HEK293T (cell line): ENCODE results near the gene ANKRD33.

ENCODE experiments used
- FOXA1 ChIP-seq: fragments of 450-650 bp; IDR thresholded peaks from 2 replicates; pipeline ENCODE4 v1.6.1; 2016; ENCODE audit warnings: mild to moderate bottlenecking
- LEF1 ChIP-seq: fragments of 450-650 bp; IDR thresholded peaks from 2 replicates; pipeline ENCODE4 v1.6.1; 2017; ENCODE audit warnings: mild to moderate bottlenecking, borderline replicate concordance
- SUZ12 ChIP-seq: fragments of 450-650 bp; IDR thresholded peaks from 2 replicates; pipeline ENCODE4 v1.6.1; 2016; ENCODE audit warnings: mild to moderate bottlenecking

DNA sequence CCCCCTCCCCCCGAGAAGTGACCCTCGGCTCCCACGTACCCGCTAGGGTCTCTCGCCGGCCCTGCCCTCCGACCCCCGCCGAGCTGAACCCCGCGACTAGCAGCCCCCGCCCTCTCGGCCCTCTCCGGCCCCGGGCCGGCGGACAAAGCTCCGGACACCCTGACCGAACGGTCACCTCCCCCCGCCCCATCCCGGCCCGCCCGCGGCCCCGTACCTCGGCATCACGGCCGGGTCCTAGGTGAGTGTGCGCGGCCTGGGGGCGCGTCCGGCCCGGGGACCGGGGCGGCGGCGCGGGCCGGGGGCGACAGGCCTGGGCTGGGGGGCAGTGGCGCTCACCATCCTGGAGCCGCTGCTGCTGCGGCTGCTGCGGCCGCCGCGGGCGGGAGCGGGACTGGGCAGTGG, 39.6 kb upstream of the ANKRD33 start, which contains the start of gene FIGNL2:
- TF ChIP-seq FOXA1 = no peak
- TF ChIP-seq SUZ12 = no peak
- TF ChIP-seq LEF1 = no peak
